H1 (cell line): ENCODE measurements around the gene SLC36A4. TPM values are rescaled to one million over a fixed set of nuclear protein-coding genes. Genes with fewer than 3 reads are reported as not detected.

ENCODE experiments used
- CTCF ChIA-PET: fragments of 300-600 bp; sonication (Branson Sonifier 250); formaldehyde crosslinking; loops from one replicate; lab custom pipeline; 2021; ENCODE audit not compliant: partially characterized antibody; lab: Charles Lee
- POLR2A ChIA-PET: fragments of 300-600 bp; sonication (Branson Sonifier 250); formaldehyde crosslinking; loops from one replicate; lab custom pipeline; 2021; ENCODE audit warnings: inconsistent platforms; ENCODE audit not compliant: partially characterized antibody; lab: Charles Lee
- DNase-seq, 2 experiments: peaks; one replicate each; pipeline versions ENCODE4 v3.0.0 to v3.0.0-alpha.2; 2010 to 2022; ENCODE audit warnings: low spot score in 2 of 2, low read depth in 1 of 2, mixed read lengths in 1 of 2
- FAIRE-seq: peaks from 2 replicates; lab custom pipeline; 2011; peaks lifted over from hg19 to GRCh38; lab: Jason Lieb, UNC
- H2AFZ ChIP-seq: 2 replicates; pipeline ENCODE4 v1.8.1; 2012; ENCODE audit warnings: low read length, inconsistent platforms
- H2AK5ac ChIP-seq: 2 replicates; pipeline ENCODE4 v1.6.1; 2013; ENCODE audit warnings: low read depth, low read length
- H2BK120ac ChIP-seq: replicated peaks from 2 replicates; pipeline ENCODE3; 2013; ENCODE audit warnings: low read depth, low read length, inconsistent platforms
- H2BK12ac ChIP-seq: 2 replicates; pipeline ENCODE4 v1.6.1; 2013; ENCODE audit warnings: low read depth, low read length
- H2BK15ac ChIP-seq: 2 replicates; pipeline ENCODE4 v1.6.1; 2013; ENCODE audit warnings: low read length
- H2BK20ac ChIP-seq: 2 replicates; pipeline ENCODE4 v1.6.1; 2013; ENCODE audit warnings: low read length
- H2BK5ac ChIP-seq: 2 replicates; pipeline ENCODE4 v1.6.1; 2013; ENCODE audit warnings: low read depth, low read length
- H3K14ac ChIP-seq: 2 replicates; pipeline ENCODE4 v1.6.1; 2013; ENCODE audit warnings: inconsistent platforms; ENCODE audit not compliant: insufficient read length
- H3K18ac ChIP-seq: 2 replicates; pipeline ENCODE4 v1.6.1; 2013; ENCODE audit warnings: low read length; ENCODE audit errors: extremely low read depth
- H3K23ac ChIP-seq: 2 replicates; pipeline ENCODE4 v1.6.1; 2013; ENCODE audit warnings: inconsistent platforms; ENCODE audit not compliant: insufficient read length
- H3K23me2 ChIP-seq: 2 replicates; pipeline ENCODE4 v1.6.1; 2013; ENCODE audit warnings: low read depth, low read length
- H3K27ac ChIP-seq: 2 replicates; pipeline ENCODE4 v1.6.1; 2011; ENCODE audit warnings: low read depth, low read length, inconsistent platforms
- H3K27me3 ChIP-seq, 4 experiments: replicated peaks in 1 of 4; 1 replicate in 1 of 4; 2 replicates in 3 of 4; pipeline versions ENCODE4 v1.6.1 to v1.8.1; 2011 to 2013; ENCODE audit warnings: low read length in 3 of 4, mild to moderate bottlenecking in 3 of 4, inconsistent platforms in 2 of 4, mixed read lengths in 2 of 4, moderate library complexity in 1 of 4; ENCODE audit not compliant: control insufficient read depth in 3 of 4, insufficient read depth in 3 of 4; ENCODE audit errors: extremely low read depth in 1 of 4
- H3K36me3 ChIP-seq, 4 experiments: 2 replicates each; pipeline versions ENCODE4 v1.6.1 to v1.8.1; 2011 to 2013; ENCODE audit warnings: mild to moderate bottlenecking in 4 of 4, low read length in 3 of 4, moderate library complexity in 2 of 4, control low read depth in 1 of 4, inconsistent platforms in 1 of 4; ENCODE audit not compliant: insufficient read depth in 4 of 4, control insufficient read depth in 2 of 4
- H3K4ac ChIP-seq: replicated peaks from 2 replicates; pipeline ENCODE3; 2013; ENCODE audit warnings: low read length, low read depth, mixed read lengths, inconsistent platforms; ENCODE audit not compliant: insufficient read length
- H3K4me1 ChIP-seq, 4 experiments: replicated peaks in 1 of 4; 1 replicate in 1 of 4; 2 replicates in 3 of 4; pipeline versions ENCODE4 v1.6.1 to v1.8.1; 2011 to 2013; ENCODE audit warnings: low read length in 3 of 4, inconsistent platforms in 2 of 4, mixed read lengths in 1 of 4; ENCODE audit not compliant: insufficient read depth in 4 of 4, control insufficient read depth in 3 of 4
- H3K4me2 ChIP-seq, 2 experiments: 2 replicates each; pipeline versions ENCODE4 v1.6.1 to v1.8.1; 2011 to 2013; ENCODE audit warnings: low read depth in 2 of 2, low read length in 2 of 2, control low read depth in 1 of 2, inconsistent platforms in 1 of 2, mild to moderate bottlenecking in 1 of 2; ENCODE audit not compliant: insufficient read depth in 1 of 2
- H3K4me3 ChIP-seq, 4 experiments: fragments of 200-600, 300-600 bp in 1 of 4; sonication (generic), shearing (Covaris generic), sonication (Bioruptor Twin) in 1 of 4; 2 replicates each; pipeline versions ENCODE4 v1.5.1 to v1.8.1; 2011 to 2016; ENCODE audit warnings: low read length in 4 of 4, low read depth in 3 of 4, control low read depth in 2 of 4, inconsistent platforms in 2 of 4, mild to moderate bottlenecking in 2 of 4, mixed read lengths in 1 of 4, moderate library complexity in 1 of 4; ENCODE audit not compliant: insufficient read depth in 2 of 4; ENCODE audit errors: extremely low read depth in 1 of 4
- H3K56ac ChIP-seq: replicated peaks from 2 replicates; pipeline ENCODE3; 2013; ENCODE audit warnings: low read depth, mild to moderate bottlenecking, mixed read lengths, low read length, inconsistent platforms; ENCODE audit not compliant: insufficient read length
- H3K79me1 ChIP-seq: 2 replicates; pipeline ENCODE4 v1.6.1; 2013; ENCODE audit warnings: low read depth, low read length, control low read depth
- H3K79me2 ChIP-seq, 2 experiments: 2 replicates each; pipeline versions ENCODE4 v1.6.1 to v1.8.1; 2012 to 2013; ENCODE audit warnings: low read length in 2 of 2, mild to moderate bottlenecking in 2 of 2, inconsistent platforms in 1 of 2; ENCODE audit not compliant: insufficient read depth in 2 of 2, control insufficient read depth in 1 of 2
- H3K9ac ChIP-seq, 4 experiments: replicated peaks in 1 of 4; 1 replicate in 1 of 4; 2 replicates in 3 of 4; pipeline versions ENCODE4 v1.6.1 to v1.8.1; 2011 to 2013; ENCODE audit warnings: low read depth in 3 of 4, low read length in 3 of 4, control low read depth in 2 of 4, mild to moderate bottlenecking in 2 of 4, moderate library complexity in 2 of 4, inconsistent platforms in 1 of 4; ENCODE audit errors: extremely low read depth in 1 of 4
- H3K9me3 ChIP-seq, 2 experiments: 2 replicates each; pipeline versions ENCODE4 v1.6.1 to v1.8.1; 2012 to 2013; ENCODE audit warnings: mild to moderate bottlenecking in 2 of 2, moderate library complexity in 2 of 2, control low read depth in 1 of 2, inconsistent platforms in 1 of 2, low read depth in 1 of 2, low read length in 1 of 2, mixed read lengths in 1 of 2; ENCODE audit not compliant: insufficient read depth in 2 of 2
- H4K20me1 ChIP-seq, 2 experiments: replicated peaks in 1 of 2; 2 replicates each; pipeline versions ENCODE3 to v1.8.1; 2011 to 2013; ENCODE audit warnings: inconsistent platforms in 2 of 2, low read length in 2 of 2, mild to moderate bottlenecking in 1 of 2; ENCODE audit not compliant: insufficient read depth in 2 of 2, control insufficient read depth in 1 of 2
- H4K5ac ChIP-seq: 2 replicates; pipeline ENCODE4 v1.6.1; 2013; ENCODE audit warnings: low read length, low read depth, mixed read lengths, inconsistent platforms; ENCODE audit not compliant: insufficient read length
- H4K8ac ChIP-seq: 2 replicates; pipeline ENCODE4 v1.8.0; 2013; ENCODE audit warnings: mild to moderate bottlenecking, moderate library complexity, low read length, inconsistent platforms; ENCODE audit not compliant: insufficient read depth; ENCODE audit errors: extremely low read depth
- H4K91ac ChIP-seq: replicated peaks from 2 replicates; pipeline ENCODE3; 2013; ENCODE audit warnings: low read length, mixed read lengths, inconsistent platforms; ENCODE audit not compliant: insufficient read length
- POLR2A ChIP-seq, 2 experiments: IDR thresholded peaks; 1 replicate in 1 of 2; 2 replicates in 1 of 2; pipeline ENCODE4 v1.6.1; 2011; ENCODE audit warnings: low read depth in 2 of 2, low read length in 2 of 2, mild to moderate bottlenecking in 2 of 2; ENCODE audit errors: control extremely low read depth in 1 of 2
- TEAD4 ChIP-seq: IDR thresholded peaks from 2 replicates; pipeline ENCODE4 v1.6.1; 2012; ENCODE audit warnings: low read depth, low read length, inconsistent platforms, mixed read lengths
- polyA plus RNA-seq, 7 experiments: library from polyadenylated mRNA; depleted of rRNA in 3 of 7; stranded (reverse) in 5 of 7; unstranded in 2 of 7; fragments of >200 nt in 5 of 7; fragments of 200-250 nt in 2 of 7; gene quantifications; 1 replicate in 5 of 7; 2 replicates in 1 of 7; 4 replicates in 1 of 7; pipeline versions ENCODE4 v1.2.1 to v1.2.3, GENCODE V29; 2011 to 2013; ENCODE audit warnings: missing spikeins in 2 of 7, mixed read lengths in 2 of 7
- total RNA-seq: library from RNA; stranded (reverse); fragmentation: NEBNext Ultra II Directional; extraction: Animal tissue kit (Norgen Biotek cat#: 25700); gene quantifications from 2 replicates; pipeline ENCODE4 v1.2.1, GENCODE V29; 2021

SLC36A4 gene
- total and polyA plus RNA-seq, 2 of the 8 experiments (the other 6 are each of a cell fraction or from before 2014, with no cell fraction given) = 10.2 to 22.7 TPM

DNA sequence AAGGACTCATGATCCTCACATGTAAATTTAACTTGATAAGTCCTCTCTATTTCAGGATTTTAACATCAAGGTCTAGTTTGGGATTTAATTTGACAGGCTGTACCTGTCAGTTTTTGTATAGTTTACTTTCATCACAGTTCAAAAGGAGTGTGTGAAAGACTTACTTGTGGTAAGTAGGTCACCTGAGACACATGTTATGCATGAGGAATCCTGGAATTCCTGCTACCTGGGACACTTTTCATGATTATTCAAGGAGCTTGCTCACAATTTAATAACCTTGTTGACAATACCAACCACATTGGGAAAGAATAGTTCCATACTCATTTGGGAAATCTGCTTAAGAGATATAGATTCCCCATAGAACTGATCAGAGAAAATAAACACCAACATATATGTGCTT lies 15.8 kb upstream of the SLC36A4 start:
- H3K36me3 ChIP-seq = no peaks in the 10 kb centered on the region
- no peak overlapping the region for H4K91ac ChIP-seq
- no peak overlapping the region for H4K8ac ChIP-seq
- TF ChIP-seq TEAD4 (peak; percentile 10; the same call in 1 of the 2 replicates), POLR2A (IDR thresholded peaks at IDR 0.05; ENCODE audit: control extremely low read depth in 1 of 2, low read depth in 2 of 2, low read length in 2 of 2) (no peak)
- TF ChIP-seq, all 59 proteins: peak for 1
- Histone ChIP-seq H3K4ac (no peak overlapping the region), H2AFZ (no peak overlapping the region), H3K9ac (no peak overlapping the region), H3K4me2 (no peak overlapping the region), H3K27ac (no peak overlapping the region), H2BK20ac (no peak overlapping the region), H2AK5ac (no peak overlapping the region), H4K5ac (no peak overlapping the region), H3K27me3 (no peaks in the 10 kb centered on the region), H3K56ac (no peak overlapping the region), H3K14ac (no peak overlapping the region), H3K79me2 (no peaks in the 10 kb centered on the region), H2BK15ac (no peak overlapping the region), H3K18ac (no peak overlapping the region), H3K4me1 (0 out of 7 replicates have a peak, but pooled peaks cover 0 to 3% (median 0%) of the 10 kb centered on the region in 4 experiments), H2BK12ac (no peak overlapping the region), H2BK120ac (no peak overlapping the region), H4K20me1 (no peaks in the 10 kb centered on the region), H3K9me3 (no peaks in the 10 kb centered on the region), H3K23me2 (no peaks in the 10 kb centered on the region), H3K23ac (no peak overlapping the region), H3K4me3 (no peak overlapping the region), H2BK5ac (no peak overlapping the region), H3K79me1 (no peaks in the 10 kb centered on the region)
- ChIA-PET CTCF (interaction anchor here (1.4 to 2.3 kb wide), 2 partner anchors 13 to 21 kb away, joined by 5 to 8 read pairs; no protein-coding TSS in a partner anchor), POLR2A (interaction anchor here (1.1 to 2.5 kb wide), 2 partner anchors 16 to 22 kb away, joined by 3 to 21 read pairs; partner anchors contain the start of gene SLC36A4)
- FAIRE-seq = peak; percentile 45
- no peak for DNase-seq
